HepG2 (cell line): ENCODE results near the gene SRCIN1. TPM values are rescaled to one million over a fixed set of nuclear protein-coding genes. Genes with fewer than 3 reads are reported as not detected.

Experiments used
- BHLHE40 ChIP-seq: IDR thresholded peaks from 2 replicates; pipeline ENCODE4 v1.6.1; 2011; ENCODE audit warnings: low read length, improper control_type of control experiment
- CBX1 ChIP-seq: IDR thresholded peaks from one replicate; pipeline ENCODE4 v1.6.1; 2016; ENCODE audit warnings: antibody characterized with exemption, low read depth
- DMAP1 ChIP-seq: IDR thresholded peaks from 2 replicates; pipeline ENCODE4 v1.6.1; 2016
- ESRRA ChIP-seq: sonication (generic); formaldehyde crosslinking; IDR thresholded peaks from 2 replicates; pipeline ENCODE4 v1.5.1; 2020; ENCODE audit warnings: mild to moderate bottlenecking, low read depth, missing genetic modification reagents
- NCOA2 ChIP-seq: sonication (generic); formaldehyde crosslinking; IDR thresholded peaks from 2 replicates; pipeline ENCODE4 v1.8.0; 2022; ENCODE audit warnings: inconsistent platforms
- REL ChIP-seq: sonication (generic); formaldehyde crosslinking; conservative IDR thresholded peaks from 2 replicates; pipeline ENCODE4 v1.8.0; 2022; ENCODE audit warnings: mild to moderate bottlenecking, missing genetic modification reagents, moderate library complexity
- SIX1 ChIP-seq: sonication (generic); formaldehyde crosslinking; IDR thresholded peaks from 2 replicates; pipeline ENCODE4 v1.4.0; 2020; ENCODE audit warnings: missing genetic modification reagents, borderline replicate concordance
- SMC3 ChIP-seq: IDR thresholded peaks from 2 replicates; pipeline ENCODE4 v1.6.1; 2011; ENCODE audit warnings: low read length, improper control_type of control experiment
- ZBTB7B ChIP-seq: sonication (generic); formaldehyde crosslinking; IDR thresholded peaks from 2 replicates; pipeline ENCODE4 v1.4.0; 2020; ENCODE audit warnings: missing genetic modification reagents
- ZNF207 ChIP-seq: fragments of 450-650 bp; IDR thresholded peaks from 2 replicates; pipeline ENCODE4 v1.6.1; 2016; ENCODE audit warnings: antibody characterized with exemption, borderline replicate concordance
- ZNF350 ChIP-seq: sonication (generic); formaldehyde crosslinking; IDR thresholded peaks from 2 replicates; pipeline ENCODE4 v1.4.0; 2020; ENCODE audit warnings: mild to moderate bottlenecking, low read depth, missing genetic modification reagents, borderline replicate concordance
- ZSCAN25 ChIP-seq: sonication (generic); formaldehyde crosslinking; IDR thresholded peaks from 2 replicates; pipeline ENCODE4 v1.8.0; 2022; ENCODE audit warnings: mild to moderate bottlenecking, missing genetic modification reagents
- polyA plus RNA-seq, 8 experiments: library from polyadenylated mRNA; depleted of rRNA in 3 of 8; stranded (reverse) in 7 of 8; unstranded in 1 of 8; fragments of >200 nt; fragmentation: Illumina TruSeq in 4 of 8; extraction: Trizol in 4 of 8; gene quantifications; 2 replicates each; pipeline versions ENCODE4 v1.2.1 to v1.2.3, GENCODE V29; 2011 to 2016; ENCODE audit warnings: low read depth in 4 of 8, missing spikeins in 1 of 8, mixed read lengths in 1 of 8; ENCODE audit not compliant: insufficient read depth in 1 of 8
- total RNA-seq, 5 experiments: library from RNA; depleted of rRNA; stranded (reverse); fragments of >200 nt; fragmentation: Illumina TruSeq; extraction: Trizol; gene quantifications; 2 replicates each; pipeline ENCODE4 v1.2.3, GENCODE V29; 2016; ENCODE audit warnings: low read depth in 1 of 5
- TF ChIP-seq, protein P1 (sequence below): sonication (generic); formaldehyde crosslinking; IDR thresholded peaks from 2 replicates; pipeline ENCODE4 v1.9.0; 2021; ENCODE audit warnings: missing genetic modification reagents, mild to moderate bottlenecking, borderline replicate concordance
- TF ChIP-seq, protein P2 (sequence below): sonication (generic); formaldehyde crosslinking; IDR thresholded peaks from 2 replicates; pipeline ENCODE4 v1.5.0; 2020; ENCODE audit warnings: missing genetic modification reagents, mild to moderate bottlenecking, borderline replicate concordance

SRCIN1 gene
- total and polyA plus RNA-seq, 2 of the 13 experiments (the other 11 are each of a cell fraction or from before 2014, with no cell fraction given) = 1.2 to 9.6 TPM

DNA sequence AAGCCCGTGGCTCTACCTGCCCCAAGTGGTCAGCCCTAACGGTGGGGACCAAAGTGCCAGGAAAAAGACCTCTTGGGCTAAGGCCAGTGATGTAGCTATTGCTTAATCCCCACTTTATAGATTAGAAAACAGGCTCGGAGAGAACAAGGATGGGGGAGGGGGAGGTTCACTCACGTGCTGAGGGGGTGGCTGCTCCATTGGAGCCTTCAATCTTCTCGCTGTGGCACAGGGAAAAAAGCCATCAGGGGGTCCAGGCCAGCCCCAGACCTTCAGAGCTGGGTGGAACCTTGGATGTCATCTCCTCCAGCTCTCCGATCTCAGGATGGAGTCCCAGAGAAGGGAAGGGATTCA is 45.9 kb downstream of the SRCIN1 start (continued):
- TF ChIP-seq ESRRA (CRISPR knock-in tag) = 0 out of 2 replicates have a peak, but pooled peaks have one; percentile 9
- TF ChIP-seq, protein P1, sequence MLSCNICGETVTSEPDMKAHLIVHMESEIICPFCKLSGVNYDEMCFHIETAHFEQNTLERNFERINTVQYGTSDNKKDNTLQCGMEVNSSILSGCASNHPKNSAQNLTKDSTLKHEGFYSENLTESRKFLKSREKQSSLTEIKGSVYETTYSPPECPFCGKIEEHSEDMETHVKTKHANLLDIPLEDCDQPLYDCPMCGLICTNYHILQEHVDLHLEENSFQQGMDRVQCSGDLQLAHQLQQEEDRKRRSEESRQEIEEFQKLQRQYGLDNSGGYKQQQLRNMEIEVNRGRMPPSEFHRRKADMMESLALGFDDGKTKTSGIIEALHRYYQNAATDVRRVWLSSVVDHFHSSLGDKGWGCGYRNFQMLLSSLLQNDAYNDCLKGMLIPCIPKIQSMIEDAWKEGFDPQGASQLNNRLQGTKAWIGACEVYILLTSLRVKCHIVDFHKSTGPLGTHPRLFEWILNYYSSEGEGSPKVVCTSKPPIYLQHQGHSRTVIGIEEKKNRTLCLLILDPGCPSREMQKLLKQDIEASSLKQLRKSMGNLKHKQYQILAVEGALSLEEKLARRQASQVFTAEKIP = no peak
- TF ChIP-seq BHLHE40 = peak; percentile 79; the same call in 1 of the 2 replicates
- no peak for TF ChIP-seq CBX1
- no peak for TF ChIP-seq SMC3
- no peak for TF ChIP-seq REL (CRISPR knock-in tag)
- no peak for TF ChIP-seq DMAP1 (CRISPR knock-in tag)
- TF ChIP-seq ZNF207 = no peak
- no peak for TF ChIP-seq ZSCAN25 (CRISPR knock-in tag)
- TF ChIP-seq, protein P2, sequence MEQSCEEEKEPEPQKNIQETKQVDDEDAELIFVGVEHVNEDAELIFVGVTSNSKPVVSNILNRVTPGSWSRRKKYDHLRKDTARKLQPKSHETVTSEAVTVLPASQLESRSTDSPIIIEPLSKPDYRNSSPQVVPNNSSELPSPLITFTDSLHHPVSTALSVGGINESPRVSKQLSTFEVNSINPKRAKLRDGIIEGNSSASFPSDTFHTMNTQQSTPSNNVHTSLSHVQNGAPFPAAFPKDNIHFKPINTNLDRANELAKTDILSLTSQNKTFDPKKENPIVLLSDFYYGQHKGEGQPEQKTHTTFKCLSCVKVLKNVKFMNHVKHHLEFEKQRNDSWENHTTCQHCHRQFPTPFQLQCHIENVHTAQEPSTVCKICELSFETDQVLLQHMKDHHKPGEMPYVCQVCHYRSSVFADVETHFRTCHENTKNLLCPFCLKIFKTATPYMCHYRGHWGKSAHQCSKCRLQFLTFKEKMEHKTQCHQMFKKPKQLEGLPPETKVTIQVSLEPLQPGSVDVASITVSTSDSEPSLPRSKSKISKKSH (CRISPR knock-in tag) = no peak
- TF ChIP-seq NCOA2 (CRISPR knock-in tag) = no peak
- TF ChIP-seq ZBTB7B (CRISPR knock-in tag) = no peak
- no peak for TF ChIP-seq SIX1 (CRISPR knock-in tag)
- TF ChIP-seq ZNF350 = no peak
- TF ChIP-seq, all 625 proteins: peak for 12
